NCI-H1436 (cell line): Measurements from ENCODE around the gene PRIMA1.
A peak's percentile ranks its signal among the peaks of the same experiment; 100 is the strongest.

ENCODE experiments used
- DNase-seq: peaks from one replicate; lab custom pipeline; 2025; lab: John Stamatoyannopoulos, UW

The PRIMA1 gene

DNA sequence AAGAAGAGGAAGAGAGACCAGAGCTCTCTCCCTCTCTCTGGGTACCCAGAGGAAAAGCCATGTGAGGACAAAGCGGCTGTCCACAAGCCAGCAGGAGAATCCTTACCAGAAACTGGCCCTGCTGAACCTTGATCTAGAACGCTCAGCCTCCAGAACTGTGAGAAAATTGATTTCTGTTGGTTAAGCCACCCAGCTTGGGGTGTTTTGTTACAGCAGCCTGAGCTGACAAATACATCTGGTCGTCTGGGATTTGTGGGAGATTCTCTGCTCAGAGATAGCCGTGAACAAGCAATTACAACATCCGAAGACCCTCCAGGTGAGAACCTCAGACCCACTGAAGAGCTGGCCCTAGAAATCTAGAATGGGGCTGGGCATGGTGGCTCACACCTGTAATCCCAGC, 6.5 kb upstream of the PRIMA1 start:
- DNase-seq: no peak

DNA sequence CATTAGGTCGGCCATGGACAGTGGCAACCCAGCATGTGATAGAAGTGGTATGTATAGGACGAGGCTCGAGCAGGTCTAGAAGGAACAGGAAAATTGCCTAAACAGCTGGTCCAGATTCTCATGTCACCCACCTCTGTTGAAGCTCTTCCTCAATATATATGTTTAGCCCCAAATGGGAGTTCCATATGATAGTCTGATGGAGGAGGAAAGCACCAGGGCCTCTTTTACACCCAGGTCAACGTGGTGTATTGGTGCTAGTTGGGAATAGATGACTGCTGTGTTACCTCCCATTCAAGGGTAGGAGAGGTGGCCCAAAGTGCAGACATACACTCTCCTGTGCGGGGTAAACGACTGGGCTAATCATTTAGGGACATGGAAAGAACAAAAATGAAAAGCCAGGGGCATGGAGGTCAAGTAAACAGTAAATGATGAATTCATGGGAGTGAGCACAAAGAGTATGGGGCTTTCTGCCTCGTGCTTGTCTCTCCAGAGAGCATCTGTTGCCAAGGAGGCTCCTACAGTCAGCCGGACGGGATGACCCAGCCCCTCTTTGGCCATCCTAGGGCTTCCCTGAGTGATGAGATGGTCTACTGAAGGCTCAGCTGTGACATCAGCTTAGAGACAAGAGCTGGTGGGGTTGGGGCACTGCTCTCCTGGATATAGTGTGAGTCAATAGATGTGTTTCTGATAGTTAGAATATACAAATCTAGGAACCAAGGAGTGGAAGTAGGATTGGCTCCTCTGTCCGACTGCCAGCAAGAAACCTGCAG, 5.5 kb upstream of the PRIMA1 start:
- no peak for DNase-seq

DNA sequence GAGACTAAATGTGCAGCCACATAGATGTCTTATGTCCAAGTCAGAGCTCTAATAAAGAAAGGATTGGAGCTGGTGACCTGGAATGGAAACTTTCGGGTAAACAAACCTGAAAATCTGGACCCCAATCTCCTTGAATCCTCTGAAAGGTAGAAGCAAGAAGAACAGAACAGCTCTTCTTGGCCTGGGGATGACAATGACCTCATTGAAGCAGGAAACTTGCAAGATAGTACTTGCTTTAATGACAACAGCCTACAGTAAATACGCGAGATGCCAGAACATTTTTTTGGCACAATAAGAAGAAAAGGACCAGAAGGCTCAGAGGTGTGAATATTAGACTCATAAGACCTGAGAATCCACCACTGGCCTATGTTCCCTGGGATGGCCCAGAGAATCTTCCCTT, 4.1 kb upstream of the PRIMA1 start:
- DNase-seq: no peak

DNA sequence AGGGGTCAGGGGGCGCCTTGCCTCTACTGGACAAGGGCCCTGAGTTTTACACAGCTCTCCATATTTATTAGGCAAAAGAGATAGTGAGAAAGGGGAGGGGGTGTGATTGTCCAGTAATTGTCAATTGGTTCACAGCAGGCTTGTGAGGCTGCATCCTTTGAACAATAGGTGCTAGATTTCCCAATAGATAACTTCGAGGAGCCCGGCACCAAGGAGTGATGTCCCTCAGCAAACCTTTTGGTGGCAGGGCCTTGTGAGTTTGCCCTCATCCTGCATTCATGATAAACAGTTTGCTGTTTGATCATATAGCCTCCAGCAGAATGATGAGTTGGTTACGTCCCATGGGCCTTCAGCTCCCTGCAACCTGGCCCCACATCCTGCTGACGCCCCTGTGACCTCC, 2.7 kb upstream of the PRIMA1 start:
- DNase-seq: no peak

DNA sequence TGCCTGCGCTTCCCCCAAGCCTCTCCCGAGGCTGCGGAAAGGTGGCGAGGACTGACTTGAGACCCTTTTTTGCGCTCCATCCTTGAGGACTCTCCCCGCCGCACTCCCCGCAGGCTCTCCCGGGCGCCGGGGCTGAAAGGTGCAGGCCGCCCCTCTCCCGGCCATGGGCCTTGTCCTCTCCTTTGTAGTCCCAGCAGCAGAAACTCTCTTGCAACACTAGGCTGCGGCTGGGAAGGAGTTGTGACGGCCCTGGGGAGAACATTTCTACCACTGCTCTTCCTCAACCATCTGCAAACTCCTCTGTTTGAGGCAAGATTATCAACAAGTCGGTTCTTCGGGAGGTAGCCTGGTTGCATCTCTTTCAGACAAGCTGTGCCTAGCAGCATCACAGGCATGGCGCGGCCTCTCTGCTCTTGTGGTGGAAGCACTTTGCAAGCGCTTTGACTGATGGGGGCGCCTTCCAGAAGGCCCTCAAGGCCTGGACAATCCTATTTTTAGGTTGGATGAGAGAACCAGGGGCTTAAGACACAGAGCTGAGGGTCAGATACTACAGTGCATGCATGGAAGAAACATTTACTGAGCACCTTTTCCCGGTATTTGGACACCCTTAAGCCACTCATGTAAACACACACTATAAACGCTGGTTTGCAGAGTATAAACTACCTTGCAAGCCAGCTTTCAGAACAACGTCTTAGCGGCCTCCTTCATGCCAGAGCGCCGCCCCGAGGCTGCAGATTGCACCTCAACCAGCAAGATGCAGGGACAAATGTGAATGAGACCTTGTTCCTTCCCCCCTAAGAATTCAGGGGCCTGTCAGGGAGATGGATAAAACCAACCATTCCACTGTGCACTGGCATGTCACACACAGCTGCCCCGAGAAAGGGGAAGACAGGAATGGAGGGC, 1.2 kb upstream of the PRIMA1 start:
- no peak for DNase-seq

DNA sequence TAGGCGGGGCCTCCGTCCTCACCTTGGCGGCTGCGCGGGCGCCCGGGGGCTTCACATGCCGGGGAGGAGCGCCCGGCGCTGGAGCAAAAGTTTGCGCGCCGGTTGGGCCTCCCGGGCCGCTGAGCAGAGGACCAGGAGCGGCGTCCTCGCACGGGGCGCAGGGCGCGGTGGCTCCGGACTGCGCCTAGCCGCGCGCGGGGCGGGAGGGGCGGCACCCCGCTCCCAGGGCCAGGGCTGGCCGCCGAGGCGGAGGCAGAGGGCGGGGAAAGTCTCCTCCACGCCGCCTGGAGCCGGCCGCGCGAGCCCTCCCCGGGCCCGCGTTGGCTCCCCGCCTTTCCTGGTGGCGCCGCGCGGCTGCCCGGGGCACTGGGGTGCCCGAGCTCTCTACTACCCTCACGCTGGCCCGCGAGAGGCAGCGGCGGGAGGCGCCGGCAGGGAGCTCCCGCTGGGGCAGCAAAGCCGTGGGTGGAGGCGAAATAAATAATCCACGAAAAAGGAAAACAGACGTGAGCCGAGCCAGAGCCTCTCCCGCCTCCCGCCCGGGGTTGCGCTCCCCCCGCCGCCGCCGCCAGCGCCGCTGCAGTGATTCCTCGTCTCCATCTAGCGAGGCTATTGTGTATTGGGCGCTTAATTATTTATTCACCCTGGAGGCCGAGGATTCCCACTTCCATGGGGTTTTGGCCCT, 400 bp upstream of the PRIMA1 start:
- DNase-seq: peak; percentile 27

DNA sequence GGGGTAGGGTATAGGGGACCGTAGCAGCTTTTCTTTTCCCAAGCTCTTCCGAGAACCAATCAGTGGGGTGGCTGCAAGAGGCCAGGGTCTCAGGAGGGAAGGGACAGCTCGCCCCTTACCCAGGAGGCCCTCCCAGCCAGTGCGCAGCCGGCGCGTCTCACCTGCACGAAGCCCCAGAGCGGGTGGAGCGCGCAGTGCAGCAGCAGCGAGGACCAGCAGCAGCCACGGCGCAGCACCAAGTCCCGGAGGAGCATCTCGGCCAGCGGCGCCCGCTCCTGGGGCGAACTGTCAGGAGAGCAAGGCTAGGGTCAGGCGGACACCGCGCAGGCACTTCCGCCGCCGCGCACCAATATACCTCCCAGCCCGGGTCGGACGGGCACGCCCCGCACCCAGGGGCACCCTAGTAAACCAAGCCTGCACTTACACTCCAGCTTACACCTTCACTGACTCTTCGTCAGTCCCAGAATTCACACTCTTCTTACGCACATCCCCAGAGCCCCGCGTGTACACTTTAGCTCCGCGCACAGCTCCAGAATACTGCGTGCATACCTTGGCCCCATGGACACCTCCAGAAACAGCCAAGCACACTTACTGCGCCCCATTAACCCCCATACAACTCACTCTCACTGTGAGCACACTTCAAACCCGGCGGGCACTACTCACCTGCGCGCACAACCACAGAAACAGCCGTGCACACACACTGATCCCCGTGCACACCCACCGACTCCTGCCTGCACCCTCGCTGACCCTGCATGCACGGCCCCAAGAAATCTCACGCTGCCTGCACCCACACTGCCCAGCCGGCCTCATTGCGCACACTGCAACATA, 606 bp downstream of the PRIMA1 start:
- DNase-seq: no peak

DNA sequence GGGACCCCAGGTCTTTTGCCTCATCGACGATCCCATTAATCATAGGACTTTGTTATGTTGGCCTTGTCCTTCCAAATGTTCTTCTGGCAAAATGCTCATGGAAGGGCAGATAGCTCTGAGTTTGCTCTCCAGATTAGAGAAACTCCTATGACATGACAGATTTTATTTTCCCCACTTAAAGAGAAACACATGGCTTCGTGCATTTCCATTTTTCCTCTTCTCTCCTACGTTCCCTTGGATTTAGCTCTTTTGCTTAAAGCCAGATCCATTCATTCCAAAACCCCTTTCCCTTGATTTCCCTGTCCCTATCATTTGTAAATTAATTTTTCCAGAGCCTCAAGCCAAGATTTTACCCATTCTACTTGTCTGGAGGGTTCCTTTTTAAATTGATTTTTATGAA, 2.9 kb downstream of the PRIMA1 start:
- no peak for DNase-seq

DNA sequence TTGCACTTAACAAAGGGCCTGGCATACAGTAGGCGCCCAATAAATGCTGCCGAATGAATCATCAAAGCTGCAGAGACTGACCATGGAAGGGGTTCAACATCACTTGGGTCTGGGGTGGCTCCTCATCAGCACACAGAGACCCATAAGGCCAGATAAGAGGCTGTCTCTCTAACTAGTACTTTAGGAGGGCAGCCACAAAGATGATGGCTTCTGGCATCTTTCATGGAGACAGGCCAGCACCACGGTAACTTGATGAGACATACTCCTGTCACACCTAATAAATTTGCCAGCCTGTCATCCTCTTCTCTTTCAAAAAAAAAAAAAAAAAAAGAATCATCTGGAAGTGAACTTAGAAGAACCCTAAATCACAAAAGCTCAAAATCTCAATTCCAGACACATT, 3.4 kb downstream of the PRIMA1 start:
- no peak for DNase-seq

DNA sequence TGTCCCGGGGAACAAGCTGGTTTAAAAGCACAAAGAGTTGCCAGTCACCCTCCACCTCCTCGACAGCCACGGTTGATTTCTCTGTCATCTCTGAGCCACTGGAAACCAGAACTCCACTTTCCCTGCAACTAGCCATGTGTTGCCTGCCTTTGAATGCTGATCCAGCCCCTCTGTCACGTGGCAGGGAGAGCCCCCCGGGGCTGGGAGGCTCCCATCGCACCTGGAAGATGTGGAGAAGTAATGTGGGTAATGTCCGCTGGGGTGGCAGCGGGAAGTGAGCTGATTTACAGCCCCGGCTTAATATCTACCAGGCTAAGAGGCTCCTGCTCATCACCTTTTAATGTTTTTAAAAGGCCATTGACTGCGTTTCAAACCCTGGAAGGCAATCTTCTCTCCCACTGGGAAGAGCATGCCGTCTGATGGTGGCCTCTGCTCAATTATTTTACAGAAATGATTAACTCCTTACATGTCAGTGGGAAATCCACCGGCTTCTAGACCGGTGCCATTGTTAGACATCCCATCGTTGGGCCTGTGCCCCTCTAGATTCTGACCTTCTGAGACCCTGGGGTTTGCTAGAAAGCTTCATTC, 7.4 kb downstream of the PRIMA1 start:
- no peak for DNase-seq

DNA sequence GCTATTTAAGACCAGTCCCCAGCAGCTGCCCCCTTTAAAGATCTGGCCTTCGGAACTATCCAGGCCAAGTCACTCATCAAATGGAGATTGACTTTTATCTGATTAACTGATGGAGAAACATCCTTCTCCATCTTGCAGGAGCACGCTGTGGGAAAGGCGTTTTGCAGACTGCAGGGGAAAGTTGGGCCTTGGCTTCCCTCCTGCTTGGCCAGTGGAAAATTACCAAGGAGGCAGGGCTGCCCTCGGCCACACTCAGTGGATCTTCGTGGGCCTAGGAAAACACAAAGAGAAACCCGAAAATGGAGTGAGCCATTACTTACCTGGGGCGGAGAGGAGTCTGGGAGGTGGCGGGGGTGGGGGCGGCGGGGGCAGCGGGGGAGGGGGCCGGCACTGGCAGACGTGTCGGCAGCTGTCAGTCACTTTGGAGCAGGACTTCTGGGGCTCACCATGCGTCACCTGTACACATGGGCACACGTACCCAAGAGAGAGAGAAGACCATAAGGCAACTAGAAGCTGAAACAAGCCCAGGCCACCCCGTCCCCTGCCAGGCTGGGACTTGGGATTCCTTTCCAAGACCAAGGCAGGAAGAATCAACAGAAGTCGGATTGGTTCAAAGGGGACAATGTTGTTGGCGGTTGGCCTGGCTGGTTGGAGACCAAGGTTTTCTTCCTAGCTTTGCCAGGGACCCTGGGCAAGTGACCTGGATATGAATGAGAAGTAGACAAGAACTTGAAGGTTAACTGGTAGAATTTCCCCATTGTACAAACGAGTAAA, 9.2 kb downstream of the PRIMA1 start:
- no peak for DNase-seq

DNA sequence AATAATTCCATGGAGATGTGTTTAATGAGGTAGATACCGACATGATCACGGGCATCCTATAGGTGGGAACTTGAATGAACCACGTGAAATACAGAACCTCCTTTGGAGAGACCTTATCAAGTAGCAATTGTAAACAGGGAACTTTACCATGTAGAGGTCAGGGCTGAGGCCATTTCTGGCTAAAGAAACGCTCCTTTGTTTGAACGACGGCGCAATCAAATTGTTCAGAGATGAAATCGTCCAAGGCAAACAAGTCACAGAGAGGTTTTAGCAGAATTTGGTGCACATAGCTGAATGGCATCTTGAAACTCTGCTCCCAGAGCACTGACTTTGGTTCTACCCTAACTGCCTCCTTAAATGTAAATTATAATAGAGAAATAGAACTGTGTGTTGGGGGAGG, 9.8 kb downstream of the PRIMA1 start:
- no peak for DNase-seq

DNA sequence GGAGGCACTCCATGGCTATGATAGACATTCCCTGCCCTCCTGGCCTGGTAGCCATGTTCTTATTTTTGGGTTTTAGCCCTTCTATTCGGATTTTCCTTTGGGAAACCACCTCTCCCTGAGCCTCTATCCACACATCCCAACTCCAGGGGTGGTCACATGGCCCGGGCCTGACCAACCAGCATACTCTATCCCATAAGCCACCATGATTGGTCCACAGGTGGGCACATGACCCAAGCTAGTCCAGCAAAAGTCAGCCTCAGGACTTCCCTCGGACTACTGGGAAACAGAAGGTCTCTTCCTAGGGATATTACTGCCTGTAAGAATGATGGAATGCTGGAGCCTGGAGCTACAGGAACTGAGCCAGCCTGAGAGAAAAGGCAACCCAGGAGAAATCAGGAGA, 12.5 kb downstream of the PRIMA1 start:
- DNase-seq: no peak

DNA sequence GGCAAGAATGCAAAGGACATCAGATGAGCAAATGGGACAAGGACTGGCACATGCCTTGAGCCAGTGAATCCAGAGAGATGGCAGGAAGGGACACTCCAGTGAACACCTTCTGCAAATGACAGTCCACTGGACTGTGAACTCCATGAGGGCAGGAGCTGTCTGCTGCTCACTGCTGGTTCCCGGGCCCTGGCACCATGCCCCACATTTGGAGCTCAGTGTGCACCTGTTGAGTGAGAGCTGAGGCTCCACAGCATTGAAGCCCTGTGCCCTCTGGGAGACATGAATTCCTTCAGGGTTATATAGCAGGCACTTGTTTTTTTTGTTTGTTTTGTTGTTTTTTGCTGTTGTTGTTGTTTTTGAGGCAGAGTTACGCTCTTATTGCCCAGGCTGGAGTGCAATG, 13.1 kb downstream of the PRIMA1 start:
- DNase-seq: no peak

DNA sequence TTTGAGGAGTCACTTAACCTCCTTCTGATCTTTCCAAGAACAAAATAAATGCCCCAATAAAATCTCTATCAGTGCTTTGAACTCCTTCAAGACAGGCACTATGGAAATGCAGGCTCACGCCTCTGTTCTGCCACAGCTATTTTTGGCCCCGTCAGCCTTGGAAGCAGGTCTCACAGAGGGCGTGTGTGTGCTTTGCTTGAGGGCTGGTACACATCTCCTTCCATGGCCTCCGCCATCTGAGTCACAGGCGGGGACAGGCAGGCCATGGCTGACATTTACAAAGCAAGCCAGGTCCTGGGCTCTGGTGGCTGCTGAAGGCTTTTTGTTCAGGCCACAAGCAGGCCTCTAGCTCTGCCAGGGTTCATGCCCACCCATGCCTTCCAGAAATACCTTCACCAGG, 16.0 kb downstream of the PRIMA1 start:
- DNase-seq: no peak

DNA sequence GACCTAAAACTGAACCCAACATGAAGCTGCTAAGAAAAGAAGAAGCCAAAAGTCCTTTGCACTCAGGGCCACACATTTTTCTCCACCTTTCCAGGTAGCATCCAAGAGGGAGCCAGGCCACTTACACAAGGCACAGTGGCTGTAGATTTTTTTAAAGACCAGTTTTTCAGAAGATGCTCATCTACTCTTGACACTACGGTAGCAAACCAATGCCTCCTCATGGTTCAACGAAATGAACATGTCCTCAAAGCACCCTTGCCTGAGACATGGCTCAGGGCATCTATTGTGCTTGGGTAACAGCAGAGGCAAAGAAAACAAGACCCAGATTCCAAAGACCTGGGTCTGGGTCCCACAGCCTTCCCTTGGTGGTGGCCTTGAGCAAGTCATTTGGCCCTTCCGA, 22.3 kb downstream of the PRIMA1 start:
- DNase-seq: no peak

DNA sequence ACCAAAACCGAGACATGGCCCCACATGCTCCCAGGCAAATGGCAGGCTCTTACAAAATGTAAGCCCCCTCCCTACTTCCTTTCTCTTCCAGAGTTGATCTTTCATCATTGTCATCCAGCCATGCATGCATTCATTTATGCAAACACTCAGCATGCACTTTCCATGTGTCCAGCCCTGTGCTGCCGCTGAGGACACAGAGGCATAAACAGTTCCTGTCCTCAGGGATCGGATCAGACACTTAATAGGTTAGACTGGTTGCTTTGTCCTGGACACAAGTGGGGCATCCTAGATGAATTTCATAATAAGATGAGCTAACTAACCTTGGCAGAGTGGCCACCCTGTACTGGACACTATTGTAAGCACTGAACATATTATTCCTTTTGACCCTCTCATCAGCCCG, 23.1 kb downstream of the PRIMA1 start:
- no peak for DNase-seq

DNA sequence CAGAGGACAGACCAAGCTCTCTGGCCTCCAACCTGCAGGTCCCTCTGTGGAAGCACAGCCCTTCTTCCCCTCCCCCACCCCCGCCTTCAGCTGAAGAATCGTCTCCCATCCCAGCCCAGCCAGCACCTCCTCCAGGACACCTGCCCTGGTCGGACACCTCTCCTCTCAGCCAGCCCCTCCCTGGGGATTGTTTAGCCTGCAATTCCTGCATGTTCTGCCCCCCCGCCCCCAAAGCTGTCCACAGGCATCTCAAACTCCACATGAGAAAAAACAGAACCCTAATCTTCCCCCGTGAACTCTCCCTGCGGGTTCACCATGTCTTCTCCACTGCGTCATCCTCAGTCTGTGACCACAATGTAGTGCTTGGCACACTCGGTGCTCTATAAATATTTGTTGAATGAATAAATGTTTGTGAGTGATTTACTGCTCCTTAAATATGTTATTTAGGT, 24.1 kb downstream of the PRIMA1 start:
- DNase-seq: no peak

DNA sequence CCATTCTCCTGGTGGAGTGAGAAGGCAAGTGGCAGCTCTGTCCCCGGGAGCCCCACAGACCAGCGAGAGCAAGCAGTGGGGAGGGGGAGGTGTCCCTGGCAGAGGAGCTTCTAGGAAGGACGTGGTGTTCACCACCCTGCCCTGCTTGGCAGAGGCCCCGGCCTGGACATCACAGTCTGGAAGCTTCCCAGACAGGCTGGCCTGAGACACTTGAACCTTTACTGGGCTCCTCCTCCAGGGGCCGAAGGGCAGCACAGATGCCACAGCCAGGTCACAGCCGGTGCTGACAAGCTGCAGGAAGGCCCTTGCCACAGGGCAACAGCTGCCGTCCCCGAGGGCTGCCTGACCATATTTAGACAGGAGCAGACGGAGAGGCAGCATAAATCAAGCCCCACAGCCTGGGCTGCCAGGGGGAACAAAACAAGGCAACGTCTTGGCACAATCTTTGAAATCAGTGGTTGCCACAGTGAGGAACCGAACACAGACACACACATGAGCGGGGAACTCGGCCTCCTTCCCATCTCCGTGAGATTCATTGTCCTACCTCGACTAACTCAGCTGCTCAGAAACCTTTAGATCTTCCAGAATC, 28.5 kb downstream of the PRIMA1 start:
- no peak for DNase-seq

DNA sequence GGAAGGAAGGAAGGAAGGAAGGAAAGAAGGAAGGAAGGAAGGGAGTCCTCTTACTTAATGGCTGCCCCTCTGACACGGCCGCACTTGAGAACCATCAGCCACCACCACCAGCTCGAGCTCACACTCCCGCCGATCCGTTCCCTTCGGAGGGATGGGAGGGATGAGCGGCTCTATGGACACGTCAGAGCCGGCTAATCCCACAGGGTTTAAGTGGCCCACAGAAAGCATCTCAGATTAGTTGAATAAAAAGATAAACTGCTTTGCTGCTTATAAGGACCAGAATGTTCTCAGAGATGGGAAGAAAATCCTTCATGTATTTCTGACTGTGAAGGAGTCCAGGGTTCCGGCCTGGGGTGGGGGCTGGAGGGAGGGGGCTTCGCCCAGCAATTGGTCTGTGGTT, 31.1 kb downstream of the PRIMA1 start:
- DNase-seq: no peak
